HL-60 (cell line): ENCODE results near the gene RNU5D-1.

ENCODE experiments used
- DNase-seq, 2 experiments: peaks; one replicate each; pipeline ENCODE4 v3.0.0-alpha.2; 2010 to 2020; ENCODE audit warnings: low read depth in 1 of 2, low spot score in 1 of 2
- H3K27ac ChIP-seq: fragments of 250-450 bp; sonication (Bioruptor Pico); replicated peaks from 2 replicates; pipeline ENCODE4 v1.5.1; 2020; ENCODE audit warnings: mild to moderate bottlenecking, moderate library complexity
- H3K27me3 ChIP-seq: fragments of 250-450 bp; sonication (Bioruptor Pico); 2 replicates; pipeline ENCODE4 v1.5.1; 2021; ENCODE audit warnings: mild to moderate bottlenecking, moderate library complexity; ENCODE audit not compliant: insufficient read depth, poor library complexity, severe bottlenecking
- H3K4me3 ChIP-seq: replicated peaks from 2 replicates; pipeline ENCODE4 v1.5.1; 2011; ENCODE audit warnings: mild to moderate bottlenecking, control low read depth, low read length; ENCODE audit not compliant: insufficient read depth
- GABPA ChIP-seq: IDR thresholded peaks from 2 replicates; pipeline ENCODE4 v1.6.1; 2012; ENCODE audit warnings: low read depth
- POLR2AphosphoS5 ChIP-seq: IDR thresholded peaks from 2 replicates; pipeline ENCODE4 v1.6.1; 2012; ENCODE audit warnings: low read depth
- SPI1 ChIP-seq: IDR thresholded peaks from 2 replicates; pipeline ENCODE4 v1.6.1; 2012; ENCODE audit warnings: low read depth, mild to moderate bottlenecking, borderline replicate concordance
- TF ChIP-seq, protein P1 (sequence below): IDR thresholded peaks from one replicate; pipeline ENCODE4 v1.5.1; 2011; ENCODE audit warnings: low read length, control low read depth, inconsistent platforms; ENCODE audit not compliant: insufficient read depth
- TF ChIP-seq, protein P2 (sequence below): IDR thresholded peaks from 2 replicates; pipeline ENCODE4 v1.6.1; 2012; ENCODE audit warnings: low read depth; ENCODE audit not compliant: insufficient replicate concordance

Gene RNU5D-1

DNA sequence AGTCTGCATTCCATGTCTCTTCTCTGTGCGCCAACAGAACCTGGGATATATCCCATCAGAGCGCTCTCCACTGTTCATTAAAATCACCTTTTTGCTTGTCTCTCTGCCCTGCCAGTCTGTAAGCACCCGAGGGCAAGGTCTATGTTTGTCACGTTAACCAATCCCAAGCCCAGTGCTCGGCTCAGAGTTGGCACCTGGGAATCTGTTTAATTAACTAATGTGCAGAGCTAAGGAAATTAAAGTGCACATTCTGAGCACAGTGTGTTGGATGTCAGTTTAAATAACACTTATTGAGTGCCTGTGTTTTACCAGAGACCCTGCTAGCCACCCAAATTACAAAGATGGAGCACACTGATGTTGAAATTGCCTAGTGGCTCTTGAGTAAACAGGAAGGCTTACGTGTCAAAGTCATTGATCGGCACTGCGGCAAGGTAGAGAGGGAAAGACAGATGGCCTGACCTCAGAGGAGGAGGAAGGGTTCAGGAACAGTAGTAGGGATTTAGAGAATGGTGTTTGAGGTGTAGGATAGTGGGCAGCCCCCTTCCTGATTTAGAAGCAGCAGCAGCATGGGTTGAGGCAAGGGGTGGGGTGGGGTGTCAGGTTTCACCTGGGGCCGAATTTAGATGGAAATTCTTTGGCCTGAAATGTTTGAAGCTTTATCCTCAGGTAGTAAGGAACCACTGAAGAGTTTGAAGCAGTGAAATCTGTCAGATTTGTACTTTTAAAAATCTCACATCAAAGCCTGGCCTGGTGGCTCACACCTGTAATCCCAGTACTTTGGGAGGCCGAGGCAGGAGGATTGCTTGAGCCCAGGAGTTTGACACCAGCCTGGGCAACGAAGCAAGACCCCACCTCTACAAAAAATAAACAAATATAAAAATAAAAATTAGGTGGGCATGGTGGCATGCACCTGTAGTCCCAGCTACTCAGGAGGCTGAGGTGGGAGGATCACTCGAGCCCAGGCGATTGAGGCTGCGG lies 48.8 kb downstream of the RNU5D-1 start:
- Histone ChIP-seq H3K4me3 (no peak overlapping the region), H3K27ac (peak overlapping the region; percentile 44), H3K27me3 (no peaks in the 10 kb centered on the region)
- TF ChIP-seq POLR2AphosphoS5 (no peak), GABPA (no peak), SPI1 (no peak)
- TF ChIP-seq, protein P1, sequence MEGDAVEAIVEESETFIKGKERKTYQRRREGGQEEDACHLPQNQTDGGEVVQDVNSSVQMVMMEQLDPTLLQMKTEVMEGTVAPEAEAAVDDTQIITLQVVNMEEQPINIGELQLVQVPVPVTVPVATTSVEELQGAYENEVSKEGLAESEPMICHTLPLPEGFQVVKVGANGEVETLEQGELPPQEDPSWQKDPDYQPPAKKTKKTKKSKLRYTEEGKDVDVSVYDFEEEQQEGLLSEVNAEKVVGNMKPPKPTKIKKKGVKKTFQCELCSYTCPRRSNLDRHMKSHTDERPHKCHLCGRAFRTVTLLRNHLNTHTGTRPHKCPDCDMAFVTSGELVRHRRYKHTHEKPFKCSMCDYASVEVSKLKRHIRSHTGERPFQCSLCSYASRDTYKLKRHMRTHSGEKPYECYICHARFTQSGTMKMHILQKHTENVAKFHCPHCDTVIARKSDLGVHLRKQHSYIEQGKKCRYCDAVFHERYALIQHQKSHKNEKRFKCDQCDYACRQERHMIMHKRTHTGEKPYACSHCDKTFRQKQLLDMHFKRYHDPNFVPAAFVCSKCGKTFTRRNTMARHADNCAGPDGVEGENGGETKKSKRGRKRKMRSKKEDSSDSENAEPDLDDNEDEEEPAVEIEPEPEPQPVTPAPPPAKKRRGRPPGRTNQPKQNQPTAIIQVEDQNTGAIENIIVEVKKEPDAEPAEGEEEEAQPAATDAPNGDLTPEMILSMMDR, result no peak
- TF ChIP-seq, protein P2, sequence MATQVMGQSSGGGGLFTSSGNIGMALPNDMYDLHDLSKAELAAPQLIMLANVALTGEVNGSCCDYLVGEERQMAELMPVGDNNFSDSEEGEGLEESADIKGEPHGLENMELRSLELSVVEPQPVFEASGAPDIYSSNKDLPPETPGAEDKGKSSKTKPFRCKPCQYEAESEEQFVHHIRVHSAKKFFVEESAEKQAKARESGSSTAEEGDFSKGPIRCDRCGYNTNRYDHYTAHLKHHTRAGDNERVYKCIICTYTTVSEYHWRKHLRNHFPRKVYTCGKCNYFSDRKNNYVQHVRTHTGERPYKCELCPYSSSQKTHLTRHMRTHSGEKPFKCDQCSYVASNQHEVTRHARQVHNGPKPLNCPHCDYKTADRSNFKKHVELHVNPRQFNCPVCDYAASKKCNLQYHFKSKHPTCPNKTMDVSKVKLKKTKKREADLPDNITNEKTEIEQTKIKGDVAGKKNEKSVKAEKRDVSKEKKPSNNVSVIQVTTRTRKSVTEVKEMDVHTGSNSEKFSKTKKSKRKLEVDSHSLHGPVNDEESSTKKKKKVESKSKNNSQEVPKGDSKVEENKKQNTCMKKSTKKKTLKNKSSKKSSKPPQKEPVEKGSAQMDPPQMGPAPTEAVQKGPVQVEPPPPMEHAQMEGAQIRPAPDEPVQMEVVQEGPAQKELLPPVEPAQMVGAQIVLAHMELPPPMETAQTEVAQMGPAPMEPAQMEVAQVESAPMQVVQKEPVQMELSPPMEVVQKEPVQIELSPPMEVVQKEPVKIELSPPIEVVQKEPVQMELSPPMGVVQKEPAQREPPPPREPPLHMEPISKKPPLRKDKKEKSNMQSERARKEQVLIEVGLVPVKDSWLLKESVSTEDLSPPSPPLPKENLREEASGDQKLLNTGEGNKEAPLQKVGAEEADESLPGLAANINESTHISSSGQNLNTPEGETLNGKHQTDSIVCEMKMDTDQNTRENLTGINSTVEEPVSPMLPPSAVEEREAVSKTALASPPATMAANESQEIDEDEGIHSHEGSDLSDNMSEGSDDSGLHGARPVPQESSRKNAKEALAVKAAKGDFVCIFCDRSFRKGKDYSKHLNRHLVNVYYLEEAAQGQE, result no peak
- DNase-seq, result peak; percentile 50 to 52
